Muscle of leg (tissue), 11 donors: ENCODE data around the gene LRP6. TPM values are rescaled to one million over a fixed set of nuclear protein-coding genes. Genes with fewer than 3 reads are reported as not detected.
A peak's percentile ranks its signal among the peaks of the same experiment; 100 is the strongest.

ENCODE experiments used
- DNase-seq: peaks from one replicate; pipeline ENCODE4 v3.0.0; 2013
- H3K27ac ChIP-seq: one replicate; pipeline ENCODE4 v1.5.1; 2013; ENCODE audit warnings: mild to moderate bottlenecking, low read length, control low read depth
- H3K27me3 ChIP-seq: one replicate; pipeline ENCODE4 v1.6.1; 2013; ENCODE audit warnings: low read length; ENCODE audit not compliant: control insufficient read depth, insufficient read depth
- H3K36me3 ChIP-seq: one replicate; pipeline ENCODE4 v1.6.1; 2013; ENCODE audit warnings: low read length; ENCODE audit not compliant: control insufficient read depth, insufficient read depth
- H3K4me1 ChIP-seq: one replicate; pipeline ENCODE4 v1.6.1; 2013; ENCODE audit warnings: low read length; ENCODE audit not compliant: control insufficient read depth, insufficient read depth
- H3K4me3 ChIP-seq: one replicate; pipeline ENCODE4 v1.5.1; 2013; ENCODE audit warnings: low read length, control low read depth
- H3K9me3 ChIP-seq: replicated peaks from 2 replicates; pipeline ENCODE4 v1.6.1; 2013; ENCODE audit warnings: low read depth, low read length; ENCODE audit not compliant: control insufficient read depth
- WGBS: methylation state at CpG from one replicate; pipeline ENCODE4 v1.1.5; 2013; ENCODE audit warnings: missing lambda C conversion rate; ENCODE audit not compliant: insufficient coverage; 5-methylcytosine and 5-hydroxymethylcytosine counted together
- polyA plus RNA-seq, 8 donors: library from polyadenylated mRNA; unstranded; fragments of 120-200 nt; gene quantifications; one replicate each; pipeline versions ENCODE4 v1.2.1 to v1.2.3, GENCODE V29; 2013; ENCODE audit warnings: inconsistent platforms in 1 of 8, low replicate concordance in 1 of 8; ENCODE audit not compliant: insufficient read length in 8 of 8, insufficient read depth in 1 of 8
- total RNA-seq: library from RNA; stranded (reverse); fragments of 120-200 nt; gene quantifications from one replicate; pipeline ENCODE4 v1.2.4, GENCODE V29; 2013

The LRP6 gene
- total and polyA plus RNA-seq, 9 donors = 18.8 to 43.4 (median 35.7) TPM

DNA sequence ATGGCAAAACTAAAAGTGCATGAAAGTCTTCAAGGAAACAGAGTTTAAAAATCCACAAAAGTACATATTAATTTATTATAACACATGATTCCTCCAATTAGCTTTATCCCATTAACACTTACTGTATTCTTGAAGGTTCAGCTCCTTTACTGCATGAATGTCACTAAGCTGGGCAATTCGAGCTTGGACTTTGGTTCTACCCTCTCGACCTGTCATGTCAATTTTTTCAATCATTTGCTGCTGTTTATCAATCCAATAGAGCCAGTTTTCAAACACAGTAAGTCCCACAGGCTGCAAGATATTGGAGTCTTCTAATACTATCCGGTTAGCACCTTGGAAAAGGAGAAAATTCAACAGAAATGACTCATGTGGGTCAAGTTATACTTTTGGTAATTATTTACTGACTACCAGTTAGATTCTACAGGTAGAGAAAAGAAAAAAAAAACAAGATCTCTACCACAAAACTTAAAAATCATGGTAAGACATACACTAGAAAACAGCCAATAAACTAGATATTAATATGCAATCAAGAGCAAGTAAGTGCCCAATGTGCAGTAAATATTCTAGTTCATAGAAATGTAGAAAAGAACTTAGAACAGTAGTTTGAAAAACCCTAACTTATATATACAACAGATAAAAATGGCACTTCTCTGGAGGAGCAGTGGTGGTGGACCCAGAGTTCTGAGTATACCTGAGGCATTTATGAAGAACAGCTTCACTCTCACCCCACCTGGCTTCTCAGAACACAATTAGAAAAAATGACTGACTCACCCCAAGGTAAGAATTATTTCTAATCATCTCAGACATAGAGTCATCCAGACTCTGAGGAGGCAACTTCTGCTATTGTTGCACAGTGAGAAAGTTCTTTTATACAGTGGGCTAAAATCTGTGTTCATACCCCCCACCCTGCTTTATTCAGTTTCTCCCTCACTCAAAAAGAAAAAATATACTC lies 128.4 kb downstream of the LRP6 start:
- Histone ChIP-seq H3K36me3 (peaks cover 9% of the 10 kb centered on the region), H3K4me3 (no peak overlapping the region), H3K27ac (no peak overlapping the region), H3K9me3 (no peaks in the 10 kb centered on the region), H3K4me1 (no peaks in the 10 kb centered on the region), H3K27me3 (no peaks in the 10 kb centered on the region)
- no peak for DNase-seq
- whole genome bisulfite sequencing = 100% methylated on average over 2 of the region's 3 CpGs

DNA sequence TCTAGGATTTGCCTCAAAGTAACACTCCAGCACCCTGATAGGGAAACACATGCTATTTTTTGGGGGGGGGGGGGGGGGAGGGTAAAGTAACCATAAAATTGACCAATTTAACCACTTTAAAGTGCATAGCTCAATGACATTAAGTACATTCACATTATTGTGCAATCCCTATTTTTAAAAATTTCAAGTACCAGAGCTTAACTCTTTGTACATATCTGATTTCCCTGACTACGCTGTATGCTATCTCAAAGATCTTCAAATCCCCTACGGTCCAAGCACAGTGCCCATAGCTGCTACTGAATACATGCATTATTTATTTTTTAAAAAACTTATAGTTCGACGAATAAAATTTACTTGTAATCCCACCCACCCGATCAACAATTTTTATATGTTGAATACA lies 133.1 kb downstream of the LRP6 start:
- WGBS = 100% methylated on average over 1 of the region's 5 CpGs

DNA sequence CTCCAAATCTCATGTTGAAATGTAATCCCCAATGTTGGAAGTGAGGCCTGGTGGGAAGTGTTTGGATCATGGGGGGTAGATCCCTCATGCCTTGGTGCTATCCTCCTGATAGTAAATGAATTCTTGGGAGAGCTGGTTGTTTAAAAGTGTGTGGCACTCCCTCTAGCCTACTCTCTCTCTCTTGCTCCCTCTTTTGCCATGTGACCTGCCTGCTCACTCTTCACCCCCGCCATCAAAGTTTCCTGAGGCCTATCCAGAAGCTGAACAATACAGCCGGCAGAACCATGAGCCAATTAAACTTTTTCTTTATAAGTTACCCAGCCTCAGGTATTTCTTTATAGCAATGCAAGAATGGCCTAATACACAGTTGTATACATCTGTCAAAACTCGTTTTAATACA lies 133.6 kb downstream of the LRP6 start:
- WGBS = 67% methylated on average over 1 of the region's 3 CpGs
- peaks cover 11% of the 10 kb centered on the region for H3K36me3 ChIP-seq

More for the DNA sequence above, 133.1 kb downstream of the LRP6 start:
- Histone ChIP-seq H3K9me3 (no peaks in the 10 kb centered on the region), H3K27ac (no peak overlapping the region), H3K4me1 (no peaks in the 10 kb centered on the region), H3K27me3 (no peaks in the 10 kb centered on the region), H3K36me3 (peaks cover 13% of the 10 kb centered on the region), H3K4me3 (no peak overlapping the region)
- no peak for DNase-seq

DNA sequence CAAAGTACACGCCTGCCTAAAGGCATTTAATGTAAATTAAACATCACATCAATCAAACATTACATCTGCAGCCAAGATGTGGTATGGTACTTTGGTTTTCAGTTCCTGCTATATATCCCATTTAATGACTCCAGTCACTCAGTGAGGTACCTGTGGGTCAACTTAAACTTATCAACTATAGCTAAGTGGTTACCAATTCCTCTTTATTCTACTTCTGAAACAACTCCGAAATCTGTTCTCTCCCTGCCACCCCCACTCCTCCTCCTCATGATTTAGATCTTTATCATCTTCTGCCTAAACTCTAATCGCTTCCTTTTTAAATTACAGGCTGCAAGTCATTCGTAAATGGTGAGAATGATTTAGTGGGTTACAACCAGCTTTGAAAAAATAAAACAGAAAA lies 138.2 kb downstream of the LRP6 start:
- no peak for DNase-seq
- H3K36me3 ChIP-seq = peaks cover 26% of the 10 kb centered on the region
- no peak overlapping the region for H3K27ac ChIP-seq
- H3K9me3 ChIP-seq = no peaks in the 10 kb centered on the region
- WGBS = no CpG with 5 or more reads among the region's 4 CpGs
- no peaks in the 10 kb centered on the region for H3K27me3 ChIP-seq
- H3K4me1 ChIP-seq = no peaks in the 10 kb centered on the region
- H3K4me3 ChIP-seq = no peak overlapping the region

More for the DNA sequence above, 133.6 kb downstream of the LRP6 start:
- Histone ChIP-seq H3K4me1 (no peaks in the 10 kb centered on the region), H3K27me3 (no peaks in the 10 kb centered on the region), H3K4me3 (no peak overlapping the region), H3K9me3 (no peaks in the 10 kb centered on the region), H3K27ac (no peak overlapping the region)
- no peak for DNase-seq

DNA sequence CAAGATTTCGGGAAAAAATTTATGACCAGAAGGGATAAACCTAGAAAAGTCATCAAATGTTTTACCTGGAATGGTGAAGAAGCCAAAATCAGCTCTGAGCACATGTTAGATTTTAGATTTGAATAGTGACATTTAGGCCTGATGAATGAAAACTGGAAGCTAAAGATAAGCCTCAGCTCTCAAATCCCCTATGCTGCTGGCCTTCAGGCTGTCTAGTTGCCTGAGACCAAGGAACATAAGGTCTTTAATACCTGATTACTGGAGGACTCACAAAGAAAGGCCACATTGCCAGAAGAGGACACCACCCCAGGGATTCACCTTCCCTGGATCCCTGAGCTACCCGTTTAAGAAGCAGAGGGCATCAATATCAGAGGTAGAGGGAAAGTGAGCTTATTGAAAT lies 139.5 kb downstream of the LRP6 start:
- Histone ChIP-seq H3K36me3 (peaks cover 26% of the 10 kb centered on the region), H3K27ac (no peak overlapping the region), H3K4me1 (no peaks in the 10 kb centered on the region), H3K27me3 (no peaks in the 10 kb centered on the region), H3K9me3 (no peaks in the 10 kb centered on the region), H3K4me3 (no peak overlapping the region)
- no CpG with 5 or more reads among the region's 2 CpGs for WGBS
- no peak for DNase-seq

DNA sequence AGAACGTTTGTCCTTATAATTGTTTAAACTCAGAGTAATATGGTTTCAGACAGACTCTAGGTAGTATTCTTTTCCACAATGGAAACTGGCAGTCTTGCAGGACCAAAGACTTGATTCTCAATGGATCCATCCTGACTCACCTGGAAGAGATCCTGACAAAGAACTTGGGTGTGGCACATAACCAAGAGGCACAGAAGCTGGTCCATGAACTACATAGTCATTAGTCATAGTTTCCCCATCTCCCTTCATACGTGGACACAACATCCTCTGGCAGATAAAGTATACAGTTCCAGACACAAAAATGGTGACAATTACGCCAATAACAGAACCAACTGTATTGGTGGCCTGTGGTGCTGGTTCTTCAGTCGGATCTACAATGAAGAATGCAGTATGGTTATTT lies 140.3 kb downstream of the LRP6 start:
- no peak for DNase-seq
- Histone ChIP-seq H3K4me3 (no peak overlapping the region), H3K4me1 (no peaks in the 10 kb centered on the region), H3K36me3 (peaks cover 26% of the 10 kb centered on the region), H3K27me3 (no peaks in the 10 kb centered on the region), H3K9me3 (no peaks in the 10 kb centered on the region), H3K27ac (no peak overlapping the region)
- WGBS = no CpG with 5 or more reads among the region's 4 CpGs

DNA sequence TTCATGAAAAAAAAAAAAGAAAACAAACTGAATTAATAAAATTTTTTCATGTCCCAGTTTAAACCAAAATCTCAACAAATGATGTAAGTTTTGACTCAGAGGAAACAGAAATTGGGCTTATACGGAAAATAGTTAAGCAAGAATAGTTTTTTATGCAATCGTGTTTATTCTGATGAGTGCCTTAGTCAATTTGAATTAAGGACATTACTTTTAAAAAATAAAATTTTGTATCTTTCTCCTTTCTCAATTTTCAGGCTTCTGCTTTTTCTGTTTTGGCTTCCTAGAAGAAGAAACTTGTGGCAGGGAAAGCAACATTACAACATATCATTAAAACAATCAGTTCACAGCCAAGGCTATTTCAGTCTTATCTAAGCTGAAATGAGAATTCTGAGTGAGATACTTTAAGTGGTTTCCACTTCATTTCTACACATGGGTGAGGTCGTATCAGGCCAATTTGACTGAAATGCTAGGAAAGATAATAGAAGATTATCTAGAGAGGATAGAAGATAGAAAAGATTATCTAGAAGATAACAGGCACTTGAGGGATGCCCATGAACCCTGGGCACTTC lies 143.7 kb downstream of the LRP6 start:
- Histone ChIP-seq H3K36me3 (peaks cover 30% of the 10 kb centered on the region), H3K27ac (no peak overlapping the region), H3K4me3 (no peak overlapping the region), H3K4me1 (no peaks in the 10 kb centered on the region), H3K9me3 (no peaks in the 10 kb centered on the region), H3K27me3 (no peaks in the 10 kb centered on the region)
- no CpG with 5 or more reads among the region's 3 CpGs for WGBS
- no peak for DNase-seq

DNA sequence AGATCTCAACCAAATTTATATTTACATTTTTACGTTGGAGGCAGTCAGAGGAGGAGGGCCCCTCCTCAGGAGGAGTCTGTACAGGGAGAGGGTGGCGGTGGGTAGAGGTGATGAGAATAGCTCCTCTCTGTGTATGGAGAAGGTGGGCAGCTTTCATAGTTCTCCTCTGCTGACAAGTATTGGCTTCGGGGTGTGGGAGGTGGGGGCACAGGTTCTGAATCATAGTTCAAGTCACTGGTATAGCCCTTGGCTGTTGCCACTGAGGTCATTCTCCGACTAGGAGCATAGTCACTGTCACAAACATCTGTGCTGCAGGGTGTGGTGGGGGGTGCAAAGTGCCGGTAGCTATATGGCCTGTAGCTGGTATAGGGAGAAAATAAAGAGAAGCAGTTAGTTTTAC lies 145.8 kb downstream of the LRP6 start:
- Histone ChIP-seq H3K36me3 (peaks cover 26% of the 10 kb centered on the region), H3K4me3 (no peak overlapping the region), H3K27ac (no peak overlapping the region), H3K9me3 (no peaks in the 10 kb centered on the region), H3K27me3 (no peaks in the 10 kb centered on the region), H3K4me1 (no peaks in the 10 kb centered on the region)
- no peak for DNase-seq
- 73% methylated on average over 3 of the region's 5 CpGs for WGBS

DNA sequence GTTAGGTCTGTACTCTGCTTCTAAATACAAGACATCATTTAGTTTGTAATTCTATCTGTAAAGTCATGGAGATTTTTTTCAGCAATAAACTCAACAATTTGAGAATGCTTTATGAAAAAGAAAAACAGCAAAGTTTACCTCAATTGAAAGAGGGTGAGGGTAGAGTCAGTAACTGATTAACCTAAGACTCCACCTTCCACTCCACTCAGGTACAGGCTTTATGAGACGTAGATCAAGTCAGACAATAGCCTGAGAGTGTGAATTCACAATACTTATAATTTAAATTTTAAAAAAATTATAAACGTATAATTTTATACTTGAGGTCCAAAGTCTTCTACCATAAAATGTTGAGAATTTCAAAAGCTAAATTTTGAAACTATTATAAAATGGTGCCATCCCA lies 150.2 kb downstream of the LRP6 start:
- WGBS = no CpG with 5 or more reads among the region's 2 CpGs
- Histone ChIP-seq H3K36me3 (peaks cover 16% of the 10 kb centered on the region), H3K9me3 (no peaks in the 10 kb centered on the region), H3K27me3 (no peaks in the 10 kb centered on the region), H3K27ac (no peak overlapping the region), H3K4me3 (no peak overlapping the region), H3K4me1 (no peaks in the 10 kb centered on the region)
- no peak for DNase-seq

DNA sequence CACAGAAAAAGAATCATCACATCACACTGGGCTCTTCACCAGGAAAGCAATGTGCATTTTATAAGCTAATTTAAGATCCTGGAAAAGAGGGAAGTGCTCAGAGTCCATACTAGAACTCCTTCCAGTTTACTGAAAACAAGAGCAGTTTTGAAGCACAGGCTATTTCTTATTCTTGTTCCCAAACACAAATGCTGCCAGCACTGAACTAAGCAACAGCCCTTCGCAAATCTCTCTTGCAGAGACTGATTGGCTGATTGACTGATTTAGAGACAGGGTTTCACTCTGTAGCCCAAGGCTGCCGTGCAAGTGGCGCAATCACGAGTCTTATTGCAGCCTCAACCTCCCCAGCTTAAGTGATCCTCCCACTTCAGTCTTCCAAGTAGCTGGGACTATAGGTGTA lies 151.3 kb downstream of the LRP6 start:
- peak; percentile 75 for DNase-seq
- Histone ChIP-seq H3K9me3 (no peaks in the 10 kb centered on the region), H3K36me3 (peaks cover 13% of the 10 kb centered on the region), H3K4me3 (no peak overlapping the region), H3K4me1 (no peaks in the 10 kb centered on the region), H3K27me3 (no peaks in the 10 kb centered on the region), H3K27ac (no peak overlapping the region)
- no CpG with 5 or more reads among the region's 4 CpGs for WGBS
